IMR-90 (cell line): ENCODE results near the gene PMM2. TPM values are rescaled to one million over a fixed set of nuclear protein-coding genes. Genes with fewer than 3 reads are reported as not detected.

Experiments used
- ATAC-seq: fragments of 200-7000 bp; cut with Tn5 transposase; 2 replicates; pipeline ENCODE4 v1.9.1; 2020; ENCODE audit warnings: low read depth, mild to moderate bottlenecking, moderate library complexity
- BruUV-seq: library from RNA; stranded (reverse); fragments of 400-500 nt; replicated peaks from 2 replicates; lab custom pipeline; 2021; lab: Mats Ljungman, UMichigan
- CTCF ChIA-PET: fragments of 300-600 bp; formaldehyde crosslinking; extraction: SDS; loops from one replicate; lab custom pipeline; 2021; ENCODE audit warnings: antibody characterized with exemption; lab: Yijun Ruan, JAX
- POLR2A ChIA-PET: fragments of 300-600 bp; sonication (Branson Sonifier 250); formaldehyde crosslinking; loops from one replicate; lab custom pipeline; 2022; ENCODE audit warnings: antibody characterized with exemption; ENCODE audit not compliant: unreplicated experiment; lab: Charles Lee
- DNase-seq: peaks from one replicate; pipeline ENCODE4 v3.0.0; 2013
- H2AFZ ChIP-seq: replicated peaks from 2 replicates; pipeline ENCODE3; 2013; ENCODE audit warnings: low read length, mild to moderate bottlenecking; ENCODE audit not compliant: poor library complexity
- H2AK5ac ChIP-seq: 2 replicates; pipeline ENCODE4 v1.6.1; 2013; ENCODE audit warnings: low read depth, low read length, inconsistent platforms
- H2AK9ac ChIP-seq: replicated peaks from 2 replicates; pipeline ENCODE3; 2013; ENCODE audit warnings: mild to moderate bottlenecking, low read depth, low read length, moderate library complexity; ENCODE audit not compliant: poor library complexity
- H2BK120ac ChIP-seq: 2 replicates; pipeline ENCODE4 v1.6.1; 2013; ENCODE audit warnings: low read depth, low read length, inconsistent platforms
- H2BK15ac ChIP-seq: 3 replicates; pipeline ENCODE4 v1.6.1; 2013; ENCODE audit warnings: low read depth, low read length, inconsistent platforms
- H2BK20ac ChIP-seq: 2 replicates; pipeline ENCODE4 v1.6.1; 2013; ENCODE audit warnings: low read depth, mild to moderate bottlenecking, inconsistent platforms, low read length, moderate library complexity
- H2BK5ac ChIP-seq: 2 replicates; pipeline ENCODE4 v1.6.1; 2013; ENCODE audit warnings: mild to moderate bottlenecking, low read depth, low read length, inconsistent platforms; ENCODE audit not compliant: poor library complexity, severe bottlenecking
- H3K14ac ChIP-seq: replicated peaks from 2 replicates; pipeline ENCODE4 v1.6.1; 2013; ENCODE audit warnings: low read depth, low read length, inconsistent platforms
- H3K18ac ChIP-seq: 2 replicates; pipeline ENCODE4 v1.6.1; 2013; ENCODE audit warnings: low read depth, low read length, control low read depth
- H3K23ac ChIP-seq: 2 replicates; pipeline ENCODE4 v1.6.1; 2013; ENCODE audit warnings: low read depth, low read length, inconsistent platforms
- H3K27ac ChIP-seq: 2 replicates; pipeline ENCODE4 v1.5.1; 2013; ENCODE audit warnings: mild to moderate bottlenecking, control low read depth, low read length; ENCODE audit not compliant: insufficient read depth
- H3K27me3 ChIP-seq: 2 replicates; pipeline ENCODE4 v1.6.1; 2013; ENCODE audit warnings: low read length; ENCODE audit not compliant: control insufficient read depth, insufficient read depth
- H3K36me3 ChIP-seq: 2 replicates; pipeline ENCODE4 v1.6.1; 2013; ENCODE audit warnings: low read length, mixed read lengths; ENCODE audit not compliant: control insufficient read depth, insufficient read depth
- H3K4ac ChIP-seq: 2 replicates; pipeline ENCODE4 v1.6.1; 2013; ENCODE audit warnings: low read depth, low read length, inconsistent platforms
- H3K4me1 ChIP-seq: 2 replicates; pipeline ENCODE4 v1.6.1; 2013; ENCODE audit warnings: low read length, mixed read lengths; ENCODE audit not compliant: control insufficient read depth, insufficient read depth
- H3K4me2 ChIP-seq: 2 replicates; pipeline ENCODE4 v1.6.1; 2013; ENCODE audit warnings: low read depth, mild to moderate bottlenecking, control low read depth, low read length, moderate library complexity
- H3K4me3 ChIP-seq: 2 replicates; pipeline ENCODE4 v1.5.1; 2013; ENCODE audit warnings: low read depth, mild to moderate bottlenecking, control low read depth, low read length, moderate library complexity; ENCODE audit not compliant: insufficient read depth
- H3K56ac ChIP-seq: 2 replicates; pipeline ENCODE4 v1.6.1; 2013; ENCODE audit warnings: low read length, inconsistent platforms; ENCODE audit not compliant: insufficient read depth; ENCODE audit errors: extremely low read depth
- H3K79me1 ChIP-seq, 2 experiments: 2 replicates each; pipeline ENCODE4 v1.6.1; 2013; ENCODE audit warnings: low read length in 2 of 2, inconsistent platforms in 1 of 2, low read depth in 1 of 2
- H3K9ac ChIP-seq: 2 replicates; pipeline ENCODE4 v1.6.1; 2013; ENCODE audit warnings: low read depth, low read length, control low read depth
- H3K9me1 ChIP-seq: 2 replicates; pipeline ENCODE4 v1.6.1; 2013; ENCODE audit warnings: low read length, inconsistent platforms; ENCODE audit not compliant: insufficient read depth
- H3K9me3 ChIP-seq: 2 replicates; pipeline ENCODE4 v1.6.1; 2013; ENCODE audit warnings: low read length; ENCODE audit not compliant: control insufficient read depth, insufficient read depth
- H4K20me1 ChIP-seq: 2 replicates; pipeline ENCODE4 v1.6.1; 2013; ENCODE audit warnings: low read length, inconsistent platforms; ENCODE audit not compliant: insufficient read depth
- H4K5ac ChIP-seq: 2 replicates; pipeline ENCODE4 v1.6.1; 2013; ENCODE audit warnings: mild to moderate bottlenecking, low read depth, low read length, control low read depth
- H4K8ac ChIP-seq, 2 experiments: 2 replicates each; pipeline ENCODE4 v1.6.1; 2013; ENCODE audit warnings: low read depth in 2 of 2, low read length in 2 of 2, control low read depth in 1 of 2, inconsistent platforms in 1 of 2
- H4K91ac ChIP-seq: 2 replicates; pipeline ENCODE4 v1.6.1; 2013; ENCODE audit warnings: low read depth, low read length, inconsistent platforms; ENCODE audit not compliant: insufficient read depth
- CEBPB ChIP-seq: IDR thresholded peaks from 2 replicates; pipeline ENCODE4 v1.6.1; 2012; ENCODE audit warnings: low read depth, low read length, improper control_type of control experiment
- CHD1 ChIP-seq: IDR thresholded peaks from 2 replicates; pipeline ENCODE4 v1.6.1; 2012; ENCODE audit warnings: low read depth, low read length, improper control_type of control experiment
- FOS ChIP-seq: fragments of 150-350 bp; IDR thresholded peaks from 2 replicates; pipeline ENCODE4 v1.6.1; 2016; ENCODE audit warnings: low read depth, low read length
- MAFK ChIP-seq: IDR thresholded peaks from 2 replicates; pipeline ENCODE4 v1.6.1; 2012; ENCODE audit warnings: low read depth, low read length, improper control_type of control experiment
- MAZ ChIP-seq: IDR thresholded peaks from 2 replicates; pipeline ENCODE4 v1.6.1; 2012; ENCODE audit warnings: low read depth, mild to moderate bottlenecking, low read length, improper control_type of control experiment, moderate library complexity, borderline replicate concordance
- MXI1 ChIP-seq: IDR thresholded peaks from 2 replicates; pipeline ENCODE4 v1.6.1; 2012; ENCODE audit warnings: low read depth, mild to moderate bottlenecking, low read length, moderate library complexity, borderline replicate concordance
- NFE2L2 ChIP-seq: fragments of 150-350 bp; IDR thresholded peaks from 2 replicates; pipeline ENCODE4 v1.6.1; 2016; ENCODE audit warnings: low read depth, mild to moderate bottlenecking, low read length
- POLR2A ChIP-seq: IDR thresholded peaks from 2 replicates; pipeline ENCODE4 v1.6.1; 2012; ENCODE audit warnings: mild to moderate bottlenecking, low read depth, low read length
- RAD21 ChIP-seq: IDR thresholded peaks from 2 replicates; pipeline ENCODE4 v1.6.1; 2012; ENCODE audit warnings: low read length, improper control_type of control experiment
- RCOR1 ChIP-seq: IDR thresholded peaks from 2 replicates; pipeline ENCODE4 v1.6.1; 2012; ENCODE audit warnings: mild to moderate bottlenecking, low read length, improper control_type of control experiment; ENCODE audit not compliant: insufficient replicate concordance
- RFX5 ChIP-seq: IDR thresholded peaks from 2 replicates; pipeline ENCODE4 v1.8.0; 2012; ENCODE audit warnings: low read depth, mild to moderate bottlenecking, low read length, moderate library complexity
- SMC3 ChIP-seq: fragments of 150-350 bp; IDR thresholded peaks from 2 replicates; pipeline ENCODE4 v1.6.1; 2016; ENCODE audit warnings: low read depth, mild to moderate bottlenecking, antibody characterized with exemption, low read length, moderate library complexity
- WGBS, 2 experiments: methylation state at CpG; one replicate each; pipeline versions ENCODE4 v1.1.5 to v1.1.7; 2013; ENCODE audit warnings: missing lambda C conversion rate in 2 of 2; ENCODE audit not compliant: insufficient read length in 1 of 2; ENCODE audit errors: extremely low coverage in 2 of 2; 5-methylcytosine and 5-hydroxymethylcytosine counted together
- dilution Hi-C: fragments of 300-500 bp; cut with HindIII; formaldehyde crosslinking; loops from one replicate; pipeline ENCODE4 v1.14.3; 2018; ENCODE audit warnings: low sequenced_read_pairs; ENCODE audit not compliant: unreplicated experiment
- in situ Hi-C: fragments of 300-500 bp; cut with MboI; formaldehyde crosslinking; loops from 3 replicates; pipeline ENCODE4 v1.14.3; 2019; ENCODE audit warnings: low sequenced_read_pairs, inconsistent platforms, mixed read lengths
- intact Hi-C: fragments of 100-400 bp; cut with micrococcal nuclease; formaldehyde crosslinking; loops from 2 replicates; pipeline ENCODE4 v1.10.0; 2022
- polyA plus RNA-seq, 3 experiments: library from polyadenylated mRNA; depleted of rRNA; stranded (reverse); fragments of >200 nt; gene quantifications; 2 replicates each; pipeline ENCODE4 v1.2.3, GENCODE V29; 2012; ENCODE audit warnings: low replicate concordance in 1 of 3
- total RNA-seq: library from RNA; depleted of rRNA; stranded (reverse); fragments of >200 nt; gene quantifications from 2 replicates; pipeline ENCODE4 v1.2.3, GENCODE V29; 2012
- TF ChIP-seq, protein P1 (sequence below): fragments of 150-350 bp; IDR thresholded peaks from 2 replicates; pipeline ENCODE4 v1.6.1; 2016; ENCODE audit warnings: low read depth, mild to moderate bottlenecking, low read length, moderate library complexity, borderline replicate concordance
- TF ChIP-seq, protein P2 (sequence below): fragments of 150-350 bp; IDR thresholded peaks from 2 replicates; pipeline ENCODE4 v1.6.1; 2017; ENCODE audit warnings: mild to moderate bottlenecking, antibody characterized with exemption, low read length, low read depth
- TF ChIP-seq, protein P3 (sequence below): conservative IDR thresholded peaks from 2 replicates; pipeline ENCODE4 v1.5.1; 2012; ENCODE audit warnings: mild to moderate bottlenecking, low read depth, low read length, improper control_type of control experiment

PMM2 gene
- total and polyA plus RNA-seq, 2 of the 4 experiments (the other 2 are of a cell fraction): 25.8 to 38.9 TPM

DNA sequence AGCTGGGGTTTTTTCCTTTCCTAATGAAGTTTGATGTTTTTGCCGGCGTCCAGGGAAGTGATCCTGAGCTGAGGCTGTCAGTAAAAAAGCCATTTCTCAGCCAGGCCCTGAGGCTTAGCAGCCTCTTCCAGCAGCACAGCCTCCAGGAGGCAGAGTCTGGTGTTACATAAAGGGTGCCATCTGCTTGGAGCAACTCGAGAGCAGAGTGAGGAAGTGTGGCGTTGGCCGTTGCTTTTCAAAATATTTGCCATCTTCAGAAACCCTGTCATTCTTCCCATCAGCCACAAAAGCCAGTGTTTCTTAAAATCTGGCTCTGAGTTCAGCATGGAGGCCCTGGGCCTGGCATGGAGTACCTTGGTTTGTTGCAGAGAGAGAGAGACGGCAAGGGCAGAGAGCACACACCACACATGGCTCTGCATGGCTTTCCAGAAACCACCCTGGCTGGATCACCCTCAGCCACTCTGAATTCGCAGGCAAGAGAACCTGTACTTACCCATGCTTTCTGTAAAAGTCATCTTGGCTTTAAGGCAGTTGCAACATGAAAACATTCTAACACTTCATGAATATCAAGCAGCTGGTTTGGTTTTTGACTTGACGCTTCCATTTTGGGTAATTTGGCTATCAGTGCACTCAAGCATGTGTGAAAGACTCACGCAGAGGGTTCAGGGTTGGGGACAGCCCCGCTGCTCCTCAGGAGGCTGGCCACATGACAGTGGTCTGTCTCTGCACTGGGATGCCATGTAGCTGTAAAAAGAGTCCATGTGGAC, 21.0 kb downstream of the PMM2 start:
- H2AK9ac ChIP-seq: no peak overlapping the region
- H4K5ac ChIP-seq: no peak overlapping the region
- H3K4me2 ChIP-seq: no peak overlapping the region
- H3K14ac ChIP-seq: no peak overlapping the region
- no peak overlapping the region for H2BK20ac ChIP-seq
- peaks cover 31 to 62% of the 10 kb centered on the region in 2 experiments for H3K79me1 ChIP-seq
- H3K4ac ChIP-seq: no peak overlapping the region
- WGBS, 2 experiments: 62% methylated on average over 5 of the region's 10 CpGs; no CpG with 5 or more reads in 1 of the 2 experiments
- no peak overlapping the region for H3K18ac ChIP-seq
- H4K8ac ChIP-seq: no peak overlapping the region
- DNase-seq (no peak), ATAC-seq (no peak)
- ChIA-PET CTCF (no interaction called here), POLR2A (no interaction called here)
- no peak overlapping the region for H3K9ac ChIP-seq
- in situ Hi-C loops: no loop called here
- no peak overlapping the region for H3K4me3 ChIP-seq
- H4K91ac ChIP-seq: no peak overlapping the region
- no peak overlapping the region for H3K23ac ChIP-seq
- no peak overlapping the region for H2BK15ac ChIP-seq
- H3K27me3 ChIP-seq: no peaks in the 10 kb centered on the region
- peaks cover 2% of the 10 kb centered on the region; the same call in 1 of the 2 replicates for H3K4me1 ChIP-seq
- no peak overlapping the region for H2BK120ac ChIP-seq
- H2AFZ ChIP-seq: no peak overlapping the region
- dilution Hi-C loops: no loop called here
- peaks cover 9% of the 10 kb centered on the region; the same call in 1 of the 2 replicates for H3K9me1 ChIP-seq
- H2AK5ac ChIP-seq: no peak overlapping the region
- H3K9me3 ChIP-seq: no peaks in the 10 kb centered on the region
- intact Hi-C loops: no loop called here
- H3K56ac ChIP-seq: no peak overlapping the region
- no peak overlapping the region for H2BK5ac ChIP-seq
- peaks cover 21% of the 10 kb centered on the region for H4K20me1 ChIP-seq
- no peak overlapping the region for H3K27ac ChIP-seq
- BruUV-seq: no TSS peak
- H3K36me3 ChIP-seq: peaks cover 52% of the 10 kb centered on the region
- TF ChIP-seq RAD21: no peak
- no peak for TF ChIP-seq FOS
- TF ChIP-seq, protein P1, sequence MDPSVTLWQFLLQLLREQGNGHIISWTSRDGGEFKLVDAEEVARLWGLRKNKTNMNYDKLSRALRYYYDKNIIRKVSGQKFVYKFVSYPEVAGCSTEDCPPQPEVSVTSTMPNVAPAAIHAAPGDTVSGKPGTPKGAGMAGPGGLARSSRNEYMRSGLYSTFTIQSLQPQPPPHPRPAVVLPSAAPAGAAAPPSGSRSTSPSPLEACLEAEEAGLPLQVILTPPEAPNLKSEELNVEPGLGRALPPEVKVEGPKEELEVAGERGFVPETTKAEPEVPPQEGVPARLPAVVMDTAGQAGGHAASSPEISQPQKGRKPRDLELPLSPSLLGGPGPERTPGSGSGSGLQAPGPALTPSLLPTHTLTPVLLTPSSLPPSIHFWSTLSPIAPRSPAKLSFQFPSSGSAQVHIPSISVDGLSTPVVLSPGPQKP: no peak
- TF ChIP-seq MXI1: no peak
- no peak for TF ChIP-seq RFX5
- TF ChIP-seq MAZ: no peak
- no peak for TF ChIP-seq RCOR1
- no peak for TF ChIP-seq NFE2L2
- TF ChIP-seq CEBPB: no peak
- TF ChIP-seq, protein P2, sequence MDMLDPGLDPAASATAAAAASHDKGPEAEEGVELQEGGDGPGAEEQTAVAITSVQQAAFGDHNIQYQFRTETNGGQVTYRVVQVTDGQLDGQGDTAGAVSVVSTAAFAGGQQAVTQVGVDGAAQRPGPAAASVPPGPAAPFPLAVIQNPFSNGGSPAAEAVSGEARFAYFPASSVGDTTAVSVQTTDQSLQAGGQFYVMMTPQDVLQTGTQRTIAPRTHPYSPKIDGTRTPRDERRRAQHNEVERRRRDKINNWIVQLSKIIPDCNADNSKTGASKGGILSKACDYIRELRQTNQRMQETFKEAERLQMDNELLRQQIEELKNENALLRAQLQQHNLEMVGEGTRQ: no peak
- TF ChIP-seq MAFK: no peak
- TF ChIP-seq SMC3: no peak
- no peak for TF ChIP-seq POLR2A
- TF ChIP-seq, protein P3, sequence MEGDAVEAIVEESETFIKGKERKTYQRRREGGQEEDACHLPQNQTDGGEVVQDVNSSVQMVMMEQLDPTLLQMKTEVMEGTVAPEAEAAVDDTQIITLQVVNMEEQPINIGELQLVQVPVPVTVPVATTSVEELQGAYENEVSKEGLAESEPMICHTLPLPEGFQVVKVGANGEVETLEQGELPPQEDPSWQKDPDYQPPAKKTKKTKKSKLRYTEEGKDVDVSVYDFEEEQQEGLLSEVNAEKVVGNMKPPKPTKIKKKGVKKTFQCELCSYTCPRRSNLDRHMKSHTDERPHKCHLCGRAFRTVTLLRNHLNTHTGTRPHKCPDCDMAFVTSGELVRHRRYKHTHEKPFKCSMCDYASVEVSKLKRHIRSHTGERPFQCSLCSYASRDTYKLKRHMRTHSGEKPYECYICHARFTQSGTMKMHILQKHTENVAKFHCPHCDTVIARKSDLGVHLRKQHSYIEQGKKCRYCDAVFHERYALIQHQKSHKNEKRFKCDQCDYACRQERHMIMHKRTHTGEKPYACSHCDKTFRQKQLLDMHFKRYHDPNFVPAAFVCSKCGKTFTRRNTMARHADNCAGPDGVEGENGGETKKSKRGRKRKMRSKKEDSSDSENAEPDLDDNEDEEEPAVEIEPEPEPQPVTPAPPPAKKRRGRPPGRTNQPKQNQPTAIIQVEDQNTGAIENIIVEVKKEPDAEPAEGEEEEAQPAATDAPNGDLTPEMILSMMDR: no peak
- TF ChIP-seq CHD1: no peak
